ENCODE measurements around the gene GFOD1. TPM values are rescaled to one million over a fixed set of nuclear protein-coding genes. Genes with fewer than 3 reads are reported as not detected.
"Not testable (repeated sequence)": the region's sequence is repeated elsewhere in the genome, so short reads cannot be mapped to it uniquely, and the experiment has no call there.

GFOD1 gene
- total RNA-seq, 1 donor from 2014 or later, result 9.6 TPM

DNA sequence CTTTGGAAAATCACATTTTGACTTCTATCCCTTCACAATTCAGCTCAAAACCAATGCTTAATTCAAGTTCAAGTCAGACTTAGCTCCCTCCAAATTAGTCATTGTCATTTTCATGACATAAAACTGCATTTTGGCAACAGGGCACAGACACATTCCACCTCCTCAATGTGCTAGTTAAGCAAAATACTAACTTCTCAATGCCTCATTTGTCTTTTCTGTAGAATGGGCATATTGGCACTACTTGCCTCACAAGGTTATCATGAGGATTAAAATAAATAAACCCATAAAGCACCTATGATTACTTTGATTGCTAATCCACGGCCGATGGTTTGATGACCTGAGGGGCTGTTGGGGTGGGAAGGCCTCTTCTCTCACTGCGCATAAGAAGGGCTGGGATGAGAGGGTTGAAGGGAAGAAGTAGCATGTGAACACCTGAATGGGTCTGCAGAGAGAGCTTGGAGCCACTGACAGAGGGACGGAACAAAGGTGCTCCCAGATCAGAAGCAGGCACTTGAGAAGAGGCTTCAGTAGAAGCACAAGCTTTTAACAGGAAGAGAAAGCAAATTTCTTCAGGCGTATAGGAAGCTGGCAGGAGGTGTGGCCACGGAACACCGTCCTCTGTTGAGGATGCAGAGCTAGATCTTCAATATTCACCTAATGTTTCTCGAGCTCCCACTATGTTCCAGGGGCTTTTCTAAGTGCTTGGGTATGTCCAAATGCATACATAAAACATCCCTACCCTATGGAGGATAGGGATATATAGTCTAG is 147.4 kb downstream of the GFOD1 start:
- DNase-seq (ENCODE audit: low spot score) (no peak), ATAC-seq (no peak)

- DNase-seq (ENCODE audit: low spot score), result no peak
- ATAC-seq, result no peak
Measured at GRCh38 chr6:13338038-13338437, 149.4 kb downstream of the GFOD1 start.

DNA sequence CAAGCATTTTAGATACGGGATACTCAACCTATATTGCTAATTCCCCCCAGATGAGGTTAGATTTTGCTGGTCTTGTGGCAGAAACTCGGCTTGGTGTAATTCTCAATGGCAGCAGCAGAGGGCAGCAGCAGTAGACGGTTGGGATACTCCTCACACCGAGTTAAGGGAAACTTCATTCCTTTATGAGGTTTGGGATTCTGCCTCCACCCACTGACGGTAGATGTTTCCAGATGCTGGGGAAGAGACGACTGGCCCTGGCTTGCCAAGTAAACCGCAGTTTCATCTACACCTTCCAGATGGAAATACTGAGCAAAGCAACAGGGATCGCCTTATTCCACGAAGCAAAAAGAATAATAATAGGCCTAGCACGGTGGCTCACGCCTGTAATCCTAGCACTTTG is 150.8 kb downstream of the GFOD1 start:
- peak; percentile 98 for ATAC-seq
- DNase-seq (ENCODE audit: low spot score), result peak; percentile 80

DNA sequence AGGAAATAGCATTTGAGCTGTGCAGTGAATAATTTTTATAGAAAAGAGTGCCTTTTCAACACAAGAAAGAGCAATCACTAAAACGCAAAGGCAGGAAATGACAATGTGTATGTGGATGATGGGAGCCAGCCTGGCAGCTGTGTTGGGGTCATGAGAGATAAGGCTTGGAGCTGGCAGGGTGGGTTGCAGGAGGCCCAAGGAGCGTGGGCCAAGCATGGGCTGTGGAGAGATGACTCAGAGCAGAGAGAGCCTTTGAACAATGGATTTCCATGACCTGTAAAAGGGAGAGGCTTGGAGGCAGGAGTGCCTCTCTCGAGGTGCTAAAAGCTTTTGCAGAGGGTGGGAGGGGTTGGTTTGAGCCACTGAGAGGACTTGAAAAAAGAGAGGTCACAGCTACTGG is 152.4 kb downstream of the GFOD1 start:
- no peak for DNase-seq (ENCODE audit: low spot score)
- no peak for ATAC-seq

DNA sequence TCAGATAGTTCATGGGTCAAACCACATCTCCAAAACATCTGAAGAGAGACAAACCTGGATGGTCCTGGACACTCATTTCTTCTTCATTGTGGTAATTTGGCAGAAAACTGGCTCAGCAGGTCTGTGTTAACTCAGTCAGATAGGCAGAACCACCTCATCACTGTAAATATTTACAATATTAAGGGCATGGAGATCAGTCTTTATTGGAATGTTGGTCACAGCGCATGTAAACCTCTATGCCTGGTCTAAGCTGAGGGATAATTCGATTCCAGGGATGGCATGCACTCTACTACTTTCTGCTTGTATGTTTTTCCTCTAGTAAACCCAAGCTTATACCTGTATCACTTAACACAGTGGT is 155.1 kb downstream of the GFOD1 start:
- ATAC-seq (no peak), DNase-seq (ENCODE audit: low spot score) (no peak)

- ATAC-seq (peak; percentile 20), DNase-seq (ENCODE audit: low spot score) (no peak)
Measured at GRCh38 chr6:13331516-13332348, 155.7 kb downstream of the GFOD1 start.

GRCh38 chr6:13328875-13329183 is 158.6 kb downstream of the GFOD1 start:
- DNase-seq (ENCODE audit: low spot score) (no peak), ATAC-seq (no peak)

GRCh38 chr6:13328076-13328874 is 159.1 kb downstream of the GFOD1 start, which contains the start of gene TBC1D7:
TSS of gene TBC1D7 (minus strand) at chr6:13328537. CDS start at chr6:13326898, 1,639 bp downstream.
- peak; percentile 94 for DNase-seq (ENCODE audit: low spot score)
- peak; percentile 97 for ATAC-seq

GRCh38 chr6:13327691-13328075 is 159.7 kb downstream of the GFOD1 start:
- peak; percentile 2 for ATAC-seq
- DNase-seq (ENCODE audit: low spot score), result no peak

DNA sequence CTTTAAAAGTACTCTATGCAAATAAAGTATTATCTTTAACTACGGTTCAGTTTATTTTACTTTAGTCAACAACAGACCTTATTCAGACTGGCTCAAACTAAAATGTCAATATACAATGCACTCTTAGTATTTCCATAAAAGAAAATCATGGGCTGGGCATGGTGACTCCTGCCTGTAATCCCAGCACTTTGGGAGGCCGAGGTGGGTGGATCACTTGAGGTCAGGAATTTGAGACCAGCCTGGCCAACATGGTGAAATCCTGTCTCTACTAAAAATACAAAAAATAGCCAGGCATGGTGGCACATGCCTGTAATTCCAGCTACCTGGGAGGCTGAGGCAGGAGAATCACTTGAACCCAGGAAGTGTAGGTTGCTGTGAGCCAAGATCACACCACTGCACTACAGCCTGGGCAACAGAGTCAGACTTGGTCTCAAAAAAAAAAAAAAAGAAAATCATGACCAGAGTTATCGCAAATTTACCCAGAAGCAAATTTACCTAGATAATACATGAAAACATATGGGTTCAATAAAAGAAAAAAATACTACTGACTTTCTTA is 161.3 kb downstream of the GFOD1 start:
- not testable (repeated sequence) for DNase-seq (ENCODE audit: low spot score); ATAC-seq

DNA sequence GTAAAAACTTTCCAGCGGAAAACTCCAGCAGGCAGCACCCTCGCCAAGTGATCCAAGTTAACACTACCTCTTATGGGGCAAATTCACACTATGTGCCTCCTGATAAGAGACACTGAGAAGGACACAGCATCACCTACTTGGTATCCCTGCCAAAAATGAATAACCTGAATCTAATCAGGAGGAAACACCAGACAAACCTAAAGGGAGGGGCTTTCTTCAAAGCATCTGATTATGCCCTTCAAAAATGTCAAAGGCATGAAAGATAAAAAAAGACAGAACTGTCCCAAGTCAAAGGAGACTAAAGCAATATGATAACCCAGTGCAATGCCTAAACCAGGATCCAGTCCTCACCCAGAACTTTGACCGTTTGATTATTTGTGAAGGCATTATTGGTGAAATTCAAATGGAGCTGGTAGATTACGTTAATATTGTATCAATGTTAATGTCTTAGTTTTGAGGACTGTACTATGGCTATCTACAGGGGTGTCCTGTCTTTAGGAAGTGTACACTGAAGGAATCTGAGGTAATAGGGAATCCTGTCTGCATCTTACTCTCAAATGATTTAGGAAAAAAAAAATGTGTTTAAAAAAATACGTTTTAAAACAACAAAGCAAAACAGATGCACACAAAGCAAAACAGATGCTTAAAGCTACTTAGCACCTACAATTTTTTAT is 167.4 kb downstream of the GFOD1 start:
- DNase-seq (ENCODE audit: low spot score) (no peak), ATAC-seq (no peak)

- no peak for ATAC-seq
- no peak for DNase-seq (ENCODE audit: low spot score)
Measured at GRCh38 chr6:13318821-13319220, 168.6 kb downstream of the GFOD1 start.

- DNase-seq (ENCODE audit: low spot score), result no peak
- ATAC-seq, result no peak
Measured at GRCh38 chr6:13315896-13316295, 171.5 kb downstream of the GFOD1 start.

DNA sequence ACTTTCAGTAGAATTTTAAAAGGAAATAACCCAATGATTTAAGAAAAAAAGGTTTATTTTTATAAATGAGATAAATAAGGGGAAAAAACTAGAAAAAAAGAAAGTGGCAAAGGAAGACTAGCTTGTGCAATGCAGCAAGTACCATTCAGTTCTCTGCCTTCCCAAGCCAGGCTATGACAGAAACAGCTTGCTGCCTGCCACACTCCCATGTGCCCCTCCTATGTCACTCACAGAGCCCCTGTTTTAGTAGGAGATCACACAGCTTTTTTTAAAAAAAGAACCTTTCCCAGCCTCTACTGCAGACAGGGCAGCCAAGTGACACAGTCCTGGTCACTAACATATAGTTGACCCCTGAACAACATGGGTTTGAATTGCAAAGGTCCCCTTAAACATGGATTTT is 172.6 kb downstream of the GFOD1 start:
- DNase-seq (ENCODE audit: low spot score) (no peak), ATAC-seq (no peak)

DNA sequence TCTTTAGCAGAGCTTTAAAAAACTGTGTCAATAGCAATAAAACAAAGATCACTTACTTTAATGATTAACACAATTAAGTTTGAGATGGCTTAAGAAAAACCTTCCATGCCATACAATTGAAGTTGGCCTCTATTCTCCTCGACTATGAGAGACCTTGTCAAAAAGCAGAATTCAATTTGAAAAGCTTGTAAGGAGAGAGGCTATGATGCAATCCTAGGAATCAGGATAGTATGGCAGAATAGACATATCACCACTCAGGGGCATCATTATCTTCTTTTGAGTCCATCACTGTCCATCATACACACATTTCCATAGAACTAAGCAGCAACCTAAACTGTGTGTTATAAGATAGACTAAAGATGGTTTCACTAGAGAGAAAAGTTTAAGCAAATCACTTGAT is 176.2 kb downstream of the GFOD1 start:
- ATAC-seq (no peak), DNase-seq (ENCODE audit: low spot score) (no peak)

DNA sequence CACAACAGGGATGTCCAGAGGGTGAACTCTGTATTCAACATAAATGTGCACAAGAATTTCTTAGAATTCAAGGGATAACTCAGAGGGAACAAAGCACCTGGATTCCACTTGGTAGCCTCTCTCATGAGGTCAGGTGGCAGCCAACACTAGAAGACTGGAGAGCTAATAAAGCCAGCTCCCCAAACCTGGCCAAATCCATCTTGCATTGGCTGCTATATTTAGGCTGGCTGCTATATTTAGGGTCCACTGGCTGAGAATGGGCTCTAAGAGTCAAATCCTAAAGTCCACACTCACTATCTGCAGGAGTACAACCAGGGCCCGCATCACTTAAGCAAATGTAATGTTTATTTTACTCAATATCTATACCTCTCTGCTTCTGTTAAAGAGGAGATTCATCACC is 179.1 kb downstream of the GFOD1 start:
- ATAC-seq (no peak), DNase-seq (ENCODE audit: low spot score) (no peak)

Other genes with a start within 250 kb of the GFOD1 start
- 10.4 TPM for gene TBC1D7, start 159.1 kb downstream of the GFOD1 start, total RNA-seq
- 22.5 TPM for gene SIRT5, start 87.0 kb upstream of the GFOD1 start, total RNA-seq
- 18.0 TPM for gene NOL7, start 127.7 kb upstream of the GFOD1 start, total RNA-seq
- 15.5 TPM for gene RANBP9, start 224.2 kb upstream of the GFOD1 start, total RNA-seq

Data from left lobe of liver (tissue), 2 donors.